Type B pancreatic cell (in vitro differentiated cells): ENCODE data around the gene MYL6B. TPM values are rescaled to one million over a fixed set of nuclear protein-coding genes. Genes with fewer than 3 reads are reported as not detected.

ENCODE experiments used
- DNase-seq: peaks from one replicate; pipeline ENCODE4 v3.0.0; 2021; ENCODE audit warnings: mixed read lengths; ENCODE audit not compliant: unreplicated experiment; ENCODE audit errors: extremely low spot score
- H3K27ac Mint-ChIP-seq: 2 replicates; pipeline ENCODE4 v1.8.0; 2021; ENCODE audit warnings: mild to moderate bottlenecking, mixed read lengths
- H3K27me3 Mint-ChIP-seq: 2 replicates; pipeline ENCODE4 v1.8.0; 2021; ENCODE audit warnings: mixed read lengths
- H3K36me3 Mint-ChIP-seq: 2 replicates; pipeline ENCODE4 v1.8.0; 2021; ENCODE audit warnings: mixed read lengths
- H3K4me1 Mint-ChIP-seq: one replicate; pipeline ENCODE4 v1.8.0; 2021; ENCODE audit warnings: mixed read lengths; ENCODE audit not compliant: unreplicated experiment
- H3K4me3 Mint-ChIP-seq: 2 replicates; pipeline ENCODE4 v1.8.0; 2021; ENCODE audit warnings: mild to moderate bottlenecking, mixed read lengths
- H3K9me3 Mint-ChIP-seq: 2 replicates; pipeline ENCODE4 v1.8.0; 2021; ENCODE audit warnings: mixed read lengths
- long read RNA-seq: library from polyadenylated mRNA; unstranded; transcript quantifications from one replicate; pipeline ENCODE4 v2.0.0, GENCODE V29; 2020
- total RNA-seq: library from RNA; stranded (reverse); gene quantifications from 2 replicates; pipeline ENCODE4 v1.2.1, GENCODE V29; 2021; ENCODE audit warnings: low replicate concordance
- TF ChIP-seq, protein P1 (sequence below): fragments of 200-600 bp; sonication (generic); conservative IDR thresholded peaks from 2 replicates; pipeline ENCODE4 v1.5.0; 2021; ENCODE audit warnings: antibody characterized with exemption, mild to moderate bottlenecking

Gene MYL6B
- total RNA-seq, result 66.2 and 161 TPM in 2 replicates
- long read RNA-seq, partial matches to known transcripts, result 0 of 12 reads
- long read RNA-seq, other reads (novel, unspliced or antisense), result 8 of 12 reads

DNA sequence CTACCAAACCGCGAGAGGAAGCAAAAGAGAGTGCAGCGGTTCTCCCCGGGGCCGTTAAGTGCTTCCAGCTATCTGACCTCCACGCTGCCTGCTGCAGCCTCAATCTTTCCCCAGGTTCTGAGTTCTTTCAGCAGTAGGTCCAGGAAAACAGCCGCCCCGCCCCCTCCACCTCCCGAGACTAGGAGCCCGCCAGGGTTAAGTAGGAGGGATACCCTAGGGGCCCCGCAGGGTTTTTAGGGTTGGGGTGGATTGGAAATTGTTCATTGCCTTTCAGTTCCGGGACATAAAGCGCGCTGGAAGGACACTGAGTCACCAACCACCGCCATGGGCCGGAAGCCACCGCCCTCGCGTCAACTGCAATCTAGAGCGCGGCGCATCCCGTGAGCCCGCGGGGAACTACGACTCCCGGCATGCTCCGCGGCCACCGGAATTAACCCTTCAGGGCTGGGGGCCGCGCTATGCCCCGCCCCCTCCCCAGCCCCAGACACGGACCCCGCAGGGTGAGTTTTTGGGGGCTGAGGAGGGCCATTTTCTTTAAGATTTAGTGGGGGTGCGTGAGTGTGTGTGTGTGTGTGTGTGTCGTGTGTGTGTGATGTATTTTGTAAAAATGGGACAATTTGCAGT lies at the start of gene MYL6B:
Gene MYL6B, plus strand, starts transcription at position 456 of the 624 bp plus-strand sequence. CDS start 1,332 bp downstream, outside the sequence.
- peak within 1 kb of the TSS; percentile 94 for H3K4me3 Mint-ChIP-seq
- peaks cover 4% of the 10 kb centered on the region for H3K36me3 Mint-ChIP-seq
- no peaks in the 10 kb centered on the region for H3K27me3 Mint-ChIP-seq
- no peaks in the 10 kb centered on the region for H3K9me3 Mint-ChIP-seq
- peaks cover 30% of the 10 kb centered on the region for H3K4me1 Mint-ChIP-seq
- DNase-seq, result peak; percentile 91
- H3K27ac Mint-ChIP-seq, result peak within 1 kb of the TSS; percentile 97
- TF ChIP-seq, protein P1, sequence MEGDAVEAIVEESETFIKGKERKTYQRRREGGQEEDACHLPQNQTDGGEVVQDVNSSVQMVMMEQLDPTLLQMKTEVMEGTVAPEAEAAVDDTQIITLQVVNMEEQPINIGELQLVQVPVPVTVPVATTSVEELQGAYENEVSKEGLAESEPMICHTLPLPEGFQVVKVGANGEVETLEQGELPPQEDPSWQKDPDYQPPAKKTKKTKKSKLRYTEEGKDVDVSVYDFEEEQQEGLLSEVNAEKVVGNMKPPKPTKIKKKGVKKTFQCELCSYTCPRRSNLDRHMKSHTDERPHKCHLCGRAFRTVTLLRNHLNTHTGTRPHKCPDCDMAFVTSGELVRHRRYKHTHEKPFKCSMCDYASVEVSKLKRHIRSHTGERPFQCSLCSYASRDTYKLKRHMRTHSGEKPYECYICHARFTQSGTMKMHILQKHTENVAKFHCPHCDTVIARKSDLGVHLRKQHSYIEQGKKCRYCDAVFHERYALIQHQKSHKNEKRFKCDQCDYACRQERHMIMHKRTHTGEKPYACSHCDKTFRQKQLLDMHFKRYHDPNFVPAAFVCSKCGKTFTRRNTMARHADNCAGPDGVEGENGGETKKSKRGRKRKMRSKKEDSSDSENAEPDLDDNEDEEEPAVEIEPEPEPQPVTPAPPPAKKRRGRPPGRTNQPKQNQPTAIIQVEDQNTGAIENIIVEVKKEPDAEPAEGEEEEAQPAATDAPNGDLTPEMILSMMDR, result no peak

DNA sequence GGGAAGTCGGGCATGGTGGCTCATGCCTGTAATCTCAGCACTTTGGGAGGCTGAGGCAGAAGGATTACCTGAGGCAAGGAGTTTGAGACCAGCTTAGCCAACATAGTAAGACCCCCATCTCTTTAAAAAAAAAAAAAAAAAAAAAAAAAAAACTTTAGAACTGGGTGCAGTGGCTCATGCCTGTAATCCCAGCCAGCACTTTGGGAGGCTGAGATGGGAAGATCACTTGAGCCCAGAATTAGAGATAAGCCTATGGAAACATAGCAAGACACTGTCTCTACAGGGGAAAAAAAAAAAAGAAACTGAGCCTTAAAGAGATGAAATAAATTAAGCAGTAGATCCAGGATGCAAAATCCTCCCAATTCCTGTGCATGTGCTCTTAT lies 49.7 kb upstream of the MYL6B start:
- H3K27ac Mint-ChIP-seq, result no peak overlapping the region
- no peaks in the 10 kb centered on the region for H3K9me3 Mint-ChIP-seq
- H3K27me3 Mint-ChIP-seq, result no peaks in the 10 kb centered on the region
- H3K36me3 Mint-ChIP-seq, result peaks cover 12% of the 10 kb centered on the region
- peaks cover 29% of the 10 kb centered on the region for H3K4me1 Mint-ChIP-seq
- DNase-seq, result no peak
- TF ChIP-seq, protein P1, result no peak
- peak overlapping the region; percentile 99 for H3K4me3 Mint-ChIP-seq

DNA sequence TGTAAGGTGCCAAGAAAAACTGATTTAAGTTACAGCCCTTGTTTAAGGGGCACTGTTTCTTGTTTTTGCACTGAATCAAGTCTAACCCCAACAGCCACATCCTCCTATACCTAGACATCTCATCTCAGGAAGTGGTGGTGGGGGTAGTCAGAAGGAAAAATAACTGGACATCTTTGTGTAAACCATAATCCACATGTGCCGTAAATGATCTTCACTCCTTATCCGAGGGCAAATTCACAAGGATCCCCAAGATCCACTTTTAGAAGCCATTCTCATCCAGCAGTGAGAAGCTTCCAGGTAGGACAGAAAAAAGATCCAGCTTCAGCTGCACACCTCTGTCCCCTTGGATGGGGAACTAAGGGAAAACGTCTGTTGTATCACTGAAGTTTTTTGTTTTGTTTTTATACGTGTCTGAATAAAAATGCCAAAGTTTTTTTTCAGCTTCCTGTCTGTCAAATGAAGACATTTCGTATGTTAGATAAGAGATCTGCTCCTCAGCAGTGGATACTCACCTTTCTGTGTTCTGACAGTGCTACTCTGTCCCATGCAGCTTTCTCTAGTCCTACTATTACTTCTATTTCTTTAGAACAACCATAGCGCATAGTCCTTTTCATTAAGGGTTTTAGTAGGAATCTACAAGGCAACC lies 49.2 kb upstream of the MYL6B start:
- Mint-ChIP-seq H3K36me3 (peaks cover 11% of the 10 kb centered on the region), H3K4me3 (peak overlapping the region; percentile 99), H3K4me1 (peaks cover 29% of the 10 kb centered on the region), H3K27ac (peak overlapping the region; percentile 97), H3K27me3 (no peaks in the 10 kb centered on the region), H3K9me3 (no peaks in the 10 kb centered on the region)
- TF ChIP-seq, protein P1, result no peak
- no peak for DNase-seq

GRCh38 chr12:56103823-56104108 lies 48.6 kb upstream of the MYL6B start:
- no peaks in the 10 kb centered on the region for H3K9me3 Mint-ChIP-seq
- H3K4me3 Mint-ChIP-seq, result peak overlapping the region; percentile 99
- no peak for DNase-seq
- no peaks in the 10 kb centered on the region for H3K27me3 Mint-ChIP-seq
- H3K36me3 Mint-ChIP-seq, result peaks cover 15% of the 10 kb centered on the region
- peaks cover 29% of the 10 kb centered on the region for H3K4me1 Mint-ChIP-seq
- TF ChIP-seq, protein P1, result no peak
- peak overlapping the region; percentile 97 for H3K27ac Mint-ChIP-seq

- H3K4me1 Mint-ChIP-seq, result peaks cover 29% of the 10 kb centered on the region
- H3K9me3 Mint-ChIP-seq, result no peaks in the 10 kb centered on the region
- peak; percentile 98 for DNase-seq
- H3K27ac Mint-ChIP-seq, result peak within 1 kb of the TSS; percentile 97
- TF ChIP-seq, protein P1, result no peak
- H3K4me3 Mint-ChIP-seq, result peak within 1 kb of the TSS; percentile 99
- peaks cover 15% of the 10 kb centered on the region for H3K36me3 Mint-ChIP-seq
- H3K27me3 Mint-ChIP-seq, result no peaks in the 10 kb centered on the region
Observed at GRCh38 chr12:56104109-56104814, 48.1 kb upstream of the MYL6B start, which contains the start of gene PA2G4. TSS of gene PA2G4 (plus strand) at chr12:56104559. CDS start at chr12:56104738, 179 bp downstream.
